AG20443 (cell line): ENCODE data around the gene CCDC33.

Source experiments
- DNase-seq: peaks from one replicate; pipeline ENCODE4 v3.0.0; 2012; ENCODE audit warnings: low spot score, mixed read lengths

Gene CCDC33

DNA sequence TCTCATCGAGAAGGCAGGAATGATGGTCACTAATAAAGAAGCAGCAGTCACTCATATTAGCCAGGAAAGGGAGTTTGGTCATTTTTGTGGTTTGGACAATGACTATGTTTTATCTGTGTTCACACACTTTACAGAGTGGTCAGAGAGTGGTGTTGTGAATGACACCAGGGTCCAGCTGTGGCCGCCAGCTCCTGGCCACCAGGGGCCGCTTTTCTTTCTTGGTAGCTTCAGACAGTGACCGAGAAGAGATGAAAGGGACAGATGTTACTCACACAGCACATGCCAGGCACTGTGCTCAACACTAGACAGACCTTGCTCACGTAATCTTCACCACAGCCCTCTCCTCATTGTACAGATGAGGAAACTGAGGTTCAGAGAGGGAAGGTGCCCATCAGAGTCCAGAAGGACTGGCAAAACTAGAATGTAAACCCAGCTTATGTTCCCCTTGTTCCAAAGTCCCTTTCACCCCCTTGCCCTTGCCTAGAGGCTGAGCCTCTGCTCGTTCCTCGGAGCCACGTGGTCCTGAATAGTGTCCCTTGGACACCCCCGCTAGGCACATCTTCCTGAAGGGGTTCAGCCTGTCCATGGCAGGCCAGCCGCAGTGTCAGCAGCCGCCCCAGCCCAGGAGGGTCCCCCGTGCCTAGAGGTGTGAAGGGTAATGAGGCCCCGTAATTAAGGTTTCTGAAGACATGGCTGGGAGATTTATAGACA is 75.8 kb downstream of the CCDC33 start:
- peak; percentile 68 for DNase-seq

DNA sequence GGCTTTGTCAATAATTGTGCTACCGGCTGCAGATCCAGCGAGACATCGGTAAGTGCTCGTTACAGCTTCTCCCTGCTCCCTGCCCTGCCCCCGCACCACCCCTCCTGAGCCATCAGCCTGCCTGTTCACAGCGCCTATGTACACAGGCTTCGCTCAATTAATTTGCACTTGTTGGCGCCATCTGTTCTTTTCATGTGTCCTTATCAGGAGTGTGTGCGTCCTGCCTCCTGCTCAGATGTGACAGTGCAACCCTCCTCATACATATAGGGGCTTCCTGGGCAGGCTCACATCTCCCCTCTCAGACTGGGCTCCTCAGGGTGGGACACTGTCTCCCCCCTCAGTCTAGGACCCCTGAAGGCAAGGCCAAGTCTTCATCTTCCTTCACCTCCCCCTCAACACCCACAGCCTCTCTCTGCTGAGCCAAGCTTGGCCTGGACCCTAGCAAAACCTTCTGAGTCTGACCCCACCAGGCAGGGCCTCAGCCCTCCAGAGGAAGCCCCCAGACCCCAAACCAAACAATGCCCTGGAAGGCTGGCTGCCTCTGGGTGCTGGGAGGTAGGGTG is 76.4 kb downstream of the CCDC33 start:
- DNase-seq, result no peak

DNA sequence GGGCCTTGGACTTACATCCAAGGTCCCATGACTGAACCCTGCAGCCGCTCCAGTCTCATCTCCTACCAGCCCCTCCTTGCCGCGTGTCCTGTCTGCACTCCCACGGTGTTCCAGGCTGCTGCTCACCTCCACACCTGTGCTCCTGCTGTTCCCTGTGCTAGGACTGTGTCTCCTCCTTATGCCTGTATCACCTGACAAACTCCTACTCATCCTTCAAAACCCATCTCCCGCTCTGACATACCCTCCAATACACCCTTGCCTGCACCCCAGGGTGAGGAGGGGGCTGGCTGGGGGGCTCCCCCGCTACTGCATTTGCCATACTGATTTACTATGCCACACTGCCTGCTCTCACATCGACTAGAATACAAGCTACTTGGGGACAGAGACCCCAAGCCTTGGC is 77.8 kb downstream of the CCDC33 start:
- DNase-seq, result no peak

DNA sequence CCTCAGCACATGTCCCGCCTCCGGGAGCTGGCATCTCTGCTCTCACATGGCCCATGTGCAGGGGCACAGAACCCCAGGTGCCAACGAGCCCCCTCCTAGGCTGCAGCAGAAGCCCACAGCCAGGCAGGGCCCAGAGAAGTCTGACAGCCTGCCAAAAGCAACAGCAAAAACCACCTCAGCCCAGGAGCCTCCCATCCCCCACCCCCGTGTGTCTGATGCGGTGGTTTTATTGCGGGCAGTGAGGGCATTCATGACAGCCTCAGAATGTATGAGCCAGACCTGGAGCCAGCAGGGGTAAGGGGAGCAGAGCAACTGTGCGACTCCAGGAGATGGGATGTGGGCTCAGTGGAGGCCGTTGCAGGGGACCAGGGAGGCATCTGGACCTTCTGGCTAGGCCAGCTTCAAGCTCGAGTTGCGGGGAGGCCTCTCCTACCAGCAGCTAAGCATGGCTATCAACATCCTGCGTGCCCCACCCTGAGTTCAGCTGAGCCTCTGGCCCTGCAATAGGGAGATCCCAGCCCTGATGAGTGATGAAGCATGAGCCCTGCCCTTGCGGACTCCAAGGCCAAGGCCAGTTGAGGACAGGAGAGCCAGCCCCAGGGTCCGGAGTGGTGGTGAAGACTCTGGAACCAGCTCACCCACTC is 78.8 kb downstream of the CCDC33 start:
- DNase-seq, result peak; percentile 45

DNA sequence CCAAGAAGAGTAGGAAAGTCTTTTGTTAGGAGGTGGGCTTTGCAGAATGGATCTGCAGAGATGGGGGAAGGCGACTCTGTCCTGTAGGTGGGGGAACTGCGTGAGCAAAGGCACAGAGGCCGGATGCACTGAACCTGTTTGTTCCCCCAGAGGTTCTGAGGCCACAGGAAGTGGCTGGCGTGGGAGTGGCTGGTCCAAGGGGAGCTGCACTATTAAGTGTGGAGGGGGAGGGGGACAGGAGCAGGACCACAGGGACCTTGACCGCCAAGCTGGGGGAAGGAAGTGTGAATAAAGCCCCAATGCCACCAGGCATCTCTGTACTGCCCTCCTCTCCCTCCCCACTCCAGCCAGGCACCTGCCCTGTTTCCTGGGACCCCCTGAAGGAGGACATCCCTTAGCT is 79.5 kb downstream of the CCDC33 start:
- DNase-seq, result no peak

DNA sequence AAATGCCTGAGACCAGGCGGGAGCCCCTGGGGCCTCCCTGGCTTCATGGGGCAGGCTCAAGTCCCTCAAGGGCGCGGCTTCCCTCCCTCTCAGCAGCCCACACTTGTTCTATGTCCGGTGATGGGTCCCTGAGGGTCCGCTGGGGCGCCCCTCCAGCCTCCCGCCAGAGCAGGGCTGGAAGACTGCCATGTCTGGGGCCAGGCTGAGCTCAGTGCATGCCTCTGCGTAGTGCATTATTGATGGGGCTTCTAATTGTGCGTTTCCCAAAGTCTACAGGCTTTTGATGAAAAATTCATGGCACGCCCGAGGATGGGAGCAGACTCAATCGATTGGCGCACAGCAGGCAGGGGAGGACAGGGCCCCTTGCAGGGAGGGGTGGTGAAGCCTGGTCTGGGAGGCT is 80.0 kb downstream of the CCDC33 start:
- DNase-seq, result no peak

DNA sequence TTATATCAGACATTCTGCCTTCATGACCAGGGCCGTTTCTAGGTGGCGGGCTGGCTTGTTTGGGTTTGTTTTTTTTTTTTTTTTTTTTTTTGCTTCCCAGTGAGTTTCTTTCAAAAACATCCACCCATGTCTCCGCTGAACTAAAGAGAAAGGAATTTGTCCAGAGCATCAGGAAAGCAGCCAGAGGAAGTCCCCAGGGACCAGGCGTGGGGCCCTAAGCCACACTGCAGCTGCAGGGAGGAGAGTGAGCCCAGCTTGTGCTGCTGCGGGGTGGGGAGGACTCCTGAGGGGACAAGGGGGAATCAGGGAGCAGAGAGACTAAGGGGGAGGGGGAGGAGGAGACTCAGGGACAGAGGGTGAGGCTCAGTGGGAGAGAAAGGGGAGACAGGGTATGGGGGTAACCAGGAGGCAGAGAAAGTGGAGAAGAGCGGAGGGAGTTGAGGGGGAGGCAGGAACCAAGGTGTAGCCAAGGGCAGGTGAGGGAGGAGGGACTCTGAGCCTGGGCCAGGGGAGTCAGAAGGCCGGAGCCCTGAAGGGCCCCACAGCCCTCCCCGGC is 81.8 kb downstream of the CCDC33 start:
- peak; percentile 90 for DNase-seq

DNA sequence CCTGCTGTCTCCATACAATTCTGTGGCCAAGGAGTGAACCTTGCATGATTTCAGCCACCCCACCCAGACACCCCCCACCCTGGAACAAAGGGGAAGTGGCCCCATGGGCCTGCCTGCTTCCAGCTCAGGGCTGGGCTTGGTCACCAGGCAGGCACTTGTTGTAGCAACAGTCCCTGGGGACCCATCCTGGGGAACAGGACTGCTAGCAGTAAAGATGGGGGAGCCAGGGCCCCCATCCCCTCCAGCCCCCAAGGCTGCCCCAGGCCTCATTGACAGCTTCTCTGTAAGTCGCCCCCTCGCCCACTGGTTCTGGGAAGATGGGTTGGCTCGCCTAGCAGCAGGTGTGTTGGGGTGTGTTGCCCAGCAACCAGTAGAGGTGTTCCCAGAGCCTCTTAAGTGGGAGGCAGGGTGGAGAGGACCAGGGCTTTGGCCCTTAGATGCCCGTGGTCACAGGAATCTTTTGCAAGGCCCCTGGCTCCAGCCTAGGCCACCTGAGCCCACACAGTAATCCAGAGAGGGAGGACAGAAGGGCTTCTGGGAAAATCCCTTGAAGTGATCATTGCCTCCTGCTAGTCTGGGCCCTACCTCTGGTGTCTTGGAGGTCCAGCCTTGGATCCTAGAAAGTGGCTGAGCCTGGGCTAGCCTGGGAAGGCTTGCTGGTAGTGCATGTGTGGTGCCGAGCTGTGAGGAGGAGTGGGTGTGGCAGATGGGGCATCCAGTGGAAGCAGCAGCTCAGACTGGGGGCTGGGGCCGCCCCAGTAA is 82.4 kb downstream of the CCDC33 start:
- DNase-seq, result peak; percentile 34

DNA sequence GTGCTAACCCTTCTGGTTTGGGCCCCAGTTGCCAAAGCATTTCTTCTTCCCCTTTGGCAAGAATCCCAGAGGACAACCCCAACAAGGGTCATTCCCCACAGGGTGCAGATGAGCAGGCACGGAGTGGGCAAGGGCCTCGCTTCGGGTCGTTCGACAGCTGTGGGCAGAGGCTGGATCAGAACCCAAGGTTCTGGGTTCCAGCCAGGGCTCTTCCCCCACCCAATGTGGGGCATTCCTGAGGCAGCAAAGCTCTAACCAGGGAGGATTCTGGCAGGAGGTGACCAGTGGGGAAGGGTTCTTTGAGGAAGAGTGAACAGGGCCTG is 83.0 kb downstream of the CCDC33 start:
- no peak for DNase-seq

DNA sequence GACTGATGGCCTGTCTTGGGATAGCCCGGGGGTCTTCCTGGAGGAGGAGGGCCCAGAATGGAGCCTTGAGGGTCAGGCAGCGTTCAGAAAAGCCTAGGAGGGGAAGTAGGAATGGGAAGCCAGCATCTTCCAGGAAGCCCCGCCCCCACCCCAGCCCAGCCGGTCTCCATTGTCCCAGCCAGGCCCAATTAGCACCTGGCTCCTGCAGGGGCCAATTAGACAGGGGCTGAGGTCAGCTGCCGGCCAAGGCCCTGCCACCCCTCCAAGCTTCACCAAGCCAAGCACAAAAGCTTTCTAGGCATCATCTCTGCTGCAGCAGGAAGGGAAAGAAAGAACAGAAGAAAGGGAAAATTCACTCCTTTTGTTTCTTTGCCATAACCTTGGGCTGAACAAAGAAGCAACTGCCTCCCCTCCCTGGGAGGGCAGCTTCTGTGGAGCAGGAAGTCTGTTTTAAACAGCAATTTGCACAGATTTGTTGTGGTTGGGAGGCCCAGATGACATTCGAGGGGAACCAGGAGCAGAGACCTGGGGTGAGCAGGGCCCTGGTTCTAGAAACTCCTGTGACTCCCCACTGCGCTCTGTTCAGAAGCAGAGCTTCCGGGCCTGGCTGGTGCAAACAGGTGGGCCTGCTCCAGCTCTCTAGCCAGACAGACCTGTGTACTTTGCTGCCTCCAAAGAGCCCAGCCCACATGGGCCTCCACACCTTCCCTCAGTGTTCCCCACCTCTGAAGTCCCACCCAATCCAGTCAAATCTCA is 83.6 kb downstream of the CCDC33 start:
- no peak for DNase-seq

DNA sequence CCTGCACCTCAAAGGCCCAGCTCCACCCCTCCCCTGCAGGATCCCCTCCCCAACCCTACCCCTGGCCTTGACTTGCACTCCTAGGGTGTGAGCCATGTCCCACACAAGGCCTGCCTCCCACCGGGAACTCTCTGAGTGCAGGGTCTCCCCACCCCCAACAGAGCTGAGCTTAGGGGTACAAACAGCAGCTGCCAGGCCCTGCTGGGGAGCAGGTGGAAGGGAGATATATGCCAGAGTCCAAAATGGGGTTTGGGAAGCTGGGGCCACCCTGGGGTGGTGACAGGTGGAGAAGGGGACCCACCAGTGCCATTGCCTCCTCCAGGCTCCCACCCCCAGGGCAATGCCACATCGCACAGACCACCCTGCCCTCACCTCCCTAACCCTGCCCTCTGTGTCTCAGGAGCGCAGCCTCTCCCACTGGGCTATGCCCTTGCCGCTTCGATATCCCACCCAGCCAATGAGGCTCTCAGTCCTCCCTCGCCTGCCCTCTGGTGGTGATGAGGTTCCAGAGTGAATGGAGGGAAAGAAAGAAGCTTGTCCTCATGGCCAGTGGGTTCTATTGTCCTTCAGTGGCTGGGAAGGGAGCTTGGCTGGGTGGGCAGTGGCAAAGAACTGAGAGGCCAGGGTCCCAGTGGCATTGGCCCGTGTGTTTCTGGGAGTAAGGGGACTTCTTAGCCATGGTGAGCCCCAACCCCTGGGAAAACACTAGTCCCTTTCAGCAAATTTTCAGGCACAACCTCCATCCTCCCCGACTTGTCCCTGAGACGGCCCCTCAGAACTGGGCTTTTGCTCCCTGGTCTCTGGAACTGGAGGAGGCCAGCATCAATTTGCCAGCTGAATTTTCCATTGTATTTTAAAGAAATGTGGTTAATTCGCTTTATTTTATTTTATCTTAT is 84.5 kb downstream of the CCDC33 start:
- DNase-seq, result peak; percentile 68

DNA sequence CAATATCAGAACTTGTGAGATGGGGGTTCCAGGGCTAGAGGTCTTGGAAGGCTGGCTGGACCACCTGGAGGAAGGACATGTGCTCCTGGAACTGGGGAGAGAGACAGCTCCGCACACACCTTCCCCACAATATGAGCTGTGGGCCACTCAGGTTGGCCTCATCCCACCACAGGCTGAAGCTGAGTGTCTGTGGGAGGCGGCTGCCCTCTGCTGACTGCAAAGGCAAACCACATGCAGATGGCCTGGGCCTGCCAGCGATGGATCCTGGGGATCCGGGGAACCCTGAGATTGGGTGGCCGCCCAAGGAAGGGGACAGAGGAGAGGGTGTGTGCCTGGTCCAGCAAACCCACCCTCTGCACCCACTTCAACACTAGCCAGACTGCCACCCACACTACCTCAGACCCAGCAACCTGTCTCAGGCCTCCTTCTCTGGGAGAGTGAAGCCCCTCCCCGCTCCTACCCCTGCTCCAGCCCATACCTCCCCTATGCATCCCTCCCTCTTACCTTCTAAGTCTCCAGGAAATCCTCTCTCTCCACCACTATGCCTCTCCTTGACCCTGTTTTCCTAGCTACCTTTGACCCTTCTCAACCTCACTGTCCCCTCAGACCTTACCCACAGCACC is 86.5 kb downstream of the CCDC33 start:
- peak; percentile 85 for DNase-seq

DNA sequence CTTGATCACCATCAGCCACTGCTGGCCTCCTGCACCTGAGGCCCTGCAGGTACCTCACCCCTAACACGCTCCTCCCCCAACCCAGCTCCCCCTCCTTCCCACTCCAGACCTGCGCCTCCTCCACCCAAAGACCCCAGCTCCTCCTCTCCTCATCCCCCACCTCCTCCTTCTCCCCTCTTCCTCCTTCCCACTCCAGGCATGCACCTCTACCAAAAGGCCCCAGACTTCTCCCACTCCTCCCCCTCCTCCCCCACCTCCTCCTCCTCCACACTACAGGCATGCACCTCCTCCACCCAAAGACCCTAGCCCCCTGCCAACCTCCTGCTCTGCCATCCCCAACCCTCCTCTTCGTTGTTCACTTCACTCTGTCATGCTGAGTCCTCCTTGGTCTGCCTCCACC is 88.6 kb downstream of the CCDC33 start:
- no peak for DNase-seq

DNA sequence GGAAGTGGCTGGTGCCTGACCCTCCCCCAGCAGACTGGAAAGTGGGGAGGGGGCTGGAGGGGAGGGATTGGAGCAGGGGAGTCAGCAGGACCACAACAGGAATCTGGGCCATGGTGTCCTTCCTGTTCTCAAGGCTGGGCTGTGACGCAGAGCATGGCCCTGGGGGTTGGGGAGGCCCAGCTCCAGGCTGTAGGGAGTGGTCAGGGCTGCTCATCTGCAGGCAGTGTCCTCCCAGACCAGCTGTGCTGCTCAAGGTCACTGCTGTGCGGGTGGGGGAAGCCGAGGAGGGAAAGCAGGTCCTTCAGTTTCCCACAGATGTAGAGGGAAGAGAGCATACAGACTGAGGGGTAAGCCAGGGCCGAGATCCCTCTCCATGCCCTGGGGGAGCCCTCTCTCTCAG is 90.6 kb downstream of the CCDC33 start:
- peak; percentile 37 for DNase-seq

DNA sequence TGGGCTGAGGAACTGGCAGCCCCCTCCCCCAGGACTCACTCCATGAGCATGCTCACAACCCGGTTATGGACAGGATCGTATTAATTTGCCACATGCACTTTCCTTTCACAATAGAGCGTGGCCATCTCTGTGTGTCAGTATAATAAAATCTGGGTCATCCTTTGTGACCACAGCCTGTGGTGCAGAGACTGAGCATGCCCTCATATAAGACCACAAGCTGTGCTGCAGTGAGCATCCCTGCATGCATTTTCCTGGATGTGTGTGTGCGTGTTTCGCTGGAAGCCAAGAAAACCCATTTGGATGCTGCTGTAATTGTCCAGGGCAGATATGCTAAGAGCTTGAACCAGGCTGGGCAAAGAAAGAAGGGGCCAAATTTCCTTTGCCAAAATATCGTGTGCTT is 91.6 kb downstream of the CCDC33 start:
- DNase-seq, result peak; percentile 46

DNA sequence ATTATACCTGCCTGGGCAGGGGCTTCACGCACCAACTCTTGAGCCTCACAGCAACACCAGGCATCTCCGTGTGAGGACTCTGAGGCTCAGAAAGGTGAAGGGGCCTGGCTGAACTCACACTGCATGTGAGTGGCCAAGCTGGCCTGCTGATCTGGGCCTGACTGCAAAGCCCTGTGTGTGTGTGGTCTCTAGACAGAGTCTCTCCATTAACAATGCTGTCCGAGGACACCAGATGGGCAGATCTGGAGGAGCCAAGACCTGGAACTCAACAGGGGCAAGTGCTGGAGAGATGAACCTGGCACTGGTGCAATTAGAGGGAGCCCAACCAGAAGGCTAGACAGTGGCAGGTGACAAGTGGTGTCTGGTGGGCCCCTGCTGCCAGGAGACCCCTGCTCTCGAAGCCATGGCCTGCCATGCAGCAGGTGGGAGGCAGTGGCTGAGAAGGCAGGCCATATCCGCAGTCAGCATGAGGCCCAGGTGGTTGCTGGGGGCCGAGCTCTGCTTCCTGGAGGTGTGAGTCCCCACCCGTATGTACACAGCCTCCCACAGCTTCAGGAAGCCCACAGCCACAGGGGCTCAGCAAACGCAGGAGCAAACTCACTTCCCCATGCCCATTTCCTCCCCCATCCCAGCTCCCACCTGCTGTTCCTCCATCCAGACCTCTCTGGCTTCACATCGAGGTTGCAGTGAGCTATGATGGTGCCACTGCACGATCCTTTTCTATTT is 92.4 kb downstream of the CCDC33 start:
- DNase-seq, result no peak

DNA sequence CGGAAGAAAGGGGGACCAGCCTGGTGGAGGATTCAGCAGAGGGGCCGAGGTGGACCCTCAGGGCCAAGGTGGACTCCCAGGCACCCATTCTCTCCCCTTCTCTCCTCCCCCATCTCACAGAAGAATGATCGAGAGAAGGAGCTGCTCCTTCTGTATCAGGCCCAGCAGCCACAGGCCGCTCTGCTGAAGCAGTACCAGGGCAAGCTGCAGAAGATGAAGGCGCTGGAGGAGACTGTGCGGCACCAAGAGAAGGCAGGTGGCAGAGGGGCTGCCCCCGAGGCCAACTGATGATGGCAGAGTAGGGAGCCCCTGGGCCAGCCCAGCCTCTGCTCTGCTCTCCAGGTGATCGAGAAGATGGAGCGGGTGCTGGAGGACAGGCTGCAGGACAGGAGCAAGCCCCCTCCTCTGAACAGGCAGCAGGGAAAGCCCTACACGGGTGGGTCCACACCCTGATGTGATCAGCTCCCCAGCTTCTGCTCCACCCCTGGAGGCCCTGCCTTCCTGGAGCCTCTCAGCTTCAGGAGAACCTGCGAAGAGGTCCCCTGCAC is 94.8 kb downstream of the CCDC33 start:
- DNase-seq, result no peak

DNA sequence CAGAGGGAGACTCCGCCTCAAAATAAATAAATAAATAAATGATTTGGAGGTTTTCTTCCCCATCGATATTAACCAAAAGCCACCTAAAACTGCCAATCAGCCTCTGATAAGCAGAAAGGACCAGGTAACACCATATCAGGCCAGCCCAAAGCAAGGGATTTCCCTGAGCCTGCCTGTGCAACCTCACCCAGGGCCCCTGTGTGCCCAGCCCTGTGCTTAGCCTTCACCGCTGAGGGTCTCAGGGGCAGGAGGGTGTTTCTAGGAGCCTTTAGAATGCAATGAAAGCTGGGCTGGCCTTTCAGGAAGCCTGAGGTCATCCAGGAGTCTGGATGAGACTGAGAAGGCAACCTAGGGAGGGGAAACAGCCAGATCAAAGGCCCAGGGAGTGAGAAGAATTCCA is 95.9 kb downstream of the CCDC33 start:
- DNase-seq, result no peak

DNA sequence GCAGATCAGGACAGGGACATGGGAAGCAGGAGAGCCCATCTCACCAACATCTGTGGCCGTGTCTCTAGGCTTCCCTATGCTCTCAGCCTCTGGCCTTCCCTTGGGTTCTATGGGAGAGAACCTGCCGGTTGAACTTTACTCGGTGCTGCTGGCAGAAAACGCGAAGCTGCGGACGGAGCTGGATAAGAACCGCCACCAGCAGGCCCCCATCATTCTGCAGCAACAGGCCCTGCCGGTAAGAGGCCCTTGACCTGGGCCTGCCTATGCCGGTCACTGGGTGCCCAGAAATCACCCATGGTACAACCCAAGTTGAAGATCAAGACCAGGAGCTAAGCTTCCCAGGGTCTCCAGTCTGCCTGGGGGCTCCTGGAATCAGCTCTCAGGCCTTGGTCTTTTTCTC is 96.5 kb downstream of the CCDC33 start:
- DNase-seq, result no peak

DNA sequence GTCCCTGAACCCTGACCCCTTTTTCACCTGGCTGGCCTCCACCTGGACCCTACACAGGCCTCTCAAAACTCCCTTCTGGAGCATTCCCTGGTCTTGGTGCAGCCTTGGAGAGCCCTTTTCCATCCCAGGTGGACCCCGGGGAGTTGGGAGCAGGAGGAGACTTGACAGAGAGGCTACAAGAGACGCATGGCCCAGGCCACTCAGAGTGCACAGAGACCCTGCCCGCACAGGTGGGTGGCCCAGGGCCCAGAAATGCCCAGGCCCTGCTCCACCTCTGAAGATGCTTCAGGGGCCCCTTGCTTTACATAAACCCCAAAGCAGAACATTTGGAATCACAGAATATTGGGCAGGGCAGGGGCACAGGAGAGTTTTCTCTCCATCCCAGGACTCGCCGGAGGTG is 97.0 kb downstream of the CCDC33 start:
- no peak for DNase-seq
